PFSK-1 (cell line): Measurements from ENCODE around the gene OPRD1.

Source experiments
- POLR2AphosphoS5 ChIP-seq: IDR thresholded peaks from 2 replicates; pipeline ENCODE4 v1.6.1; 2012; ENCODE audit warnings: low read depth, mild to moderate bottlenecking, control low read depth, low read length, moderate library complexity
- SIN3A ChIP-seq: IDR thresholded peaks from 2 replicates; pipeline ENCODE4 v1.6.1; 2012; ENCODE audit warnings: mild to moderate bottlenecking, low read length, moderate library complexity, borderline replicate concordance; ENCODE audit not compliant: insufficient read depth
- TAF1 ChIP-seq: IDR thresholded peaks from 2 replicates; pipeline ENCODE4 v1.6.1; 2012; ENCODE audit warnings: low read length, control low read depth, borderline replicate concordance; ENCODE audit not compliant: insufficient read depth
- TF ChIP-seq, protein P1 (sequence below), 2 experiments: IDR thresholded peaks; 2 replicates each; pipeline versions ENCODE4 v1.6.1 to v1.8.0; 2011 to 2012; ENCODE audit warnings: low read depth in 2 of 2, low read length in 2 of 2, control low read depth in 1 of 2, inconsistent platforms in 1 of 2, mild to moderate bottlenecking in 1 of 2, moderate library complexity in 1 of 2; ENCODE audit not compliant: insufficient read depth in 1 of 2

DNA sequence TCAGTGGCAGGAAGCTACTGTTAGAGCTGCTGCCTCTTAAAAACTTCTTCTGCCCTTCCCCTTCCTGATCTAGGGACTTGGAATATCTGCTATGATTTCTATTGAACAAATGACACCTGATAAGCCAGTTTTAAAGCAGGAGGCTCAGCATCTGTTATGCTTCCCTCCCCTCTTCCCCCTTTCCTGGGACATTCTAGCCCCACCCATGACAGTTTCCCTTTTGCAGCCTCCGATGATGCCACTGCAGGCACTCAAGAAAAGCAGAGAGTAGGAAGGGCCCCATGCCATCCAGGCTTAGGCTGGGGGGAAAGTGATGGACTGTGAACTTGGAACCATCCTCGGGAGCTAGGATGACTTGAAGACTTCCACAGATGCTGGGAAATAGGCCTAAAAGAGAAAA lies 87.3 kb downstream of the OPRD1 start:
- TF ChIP-seq, protein P1, sequence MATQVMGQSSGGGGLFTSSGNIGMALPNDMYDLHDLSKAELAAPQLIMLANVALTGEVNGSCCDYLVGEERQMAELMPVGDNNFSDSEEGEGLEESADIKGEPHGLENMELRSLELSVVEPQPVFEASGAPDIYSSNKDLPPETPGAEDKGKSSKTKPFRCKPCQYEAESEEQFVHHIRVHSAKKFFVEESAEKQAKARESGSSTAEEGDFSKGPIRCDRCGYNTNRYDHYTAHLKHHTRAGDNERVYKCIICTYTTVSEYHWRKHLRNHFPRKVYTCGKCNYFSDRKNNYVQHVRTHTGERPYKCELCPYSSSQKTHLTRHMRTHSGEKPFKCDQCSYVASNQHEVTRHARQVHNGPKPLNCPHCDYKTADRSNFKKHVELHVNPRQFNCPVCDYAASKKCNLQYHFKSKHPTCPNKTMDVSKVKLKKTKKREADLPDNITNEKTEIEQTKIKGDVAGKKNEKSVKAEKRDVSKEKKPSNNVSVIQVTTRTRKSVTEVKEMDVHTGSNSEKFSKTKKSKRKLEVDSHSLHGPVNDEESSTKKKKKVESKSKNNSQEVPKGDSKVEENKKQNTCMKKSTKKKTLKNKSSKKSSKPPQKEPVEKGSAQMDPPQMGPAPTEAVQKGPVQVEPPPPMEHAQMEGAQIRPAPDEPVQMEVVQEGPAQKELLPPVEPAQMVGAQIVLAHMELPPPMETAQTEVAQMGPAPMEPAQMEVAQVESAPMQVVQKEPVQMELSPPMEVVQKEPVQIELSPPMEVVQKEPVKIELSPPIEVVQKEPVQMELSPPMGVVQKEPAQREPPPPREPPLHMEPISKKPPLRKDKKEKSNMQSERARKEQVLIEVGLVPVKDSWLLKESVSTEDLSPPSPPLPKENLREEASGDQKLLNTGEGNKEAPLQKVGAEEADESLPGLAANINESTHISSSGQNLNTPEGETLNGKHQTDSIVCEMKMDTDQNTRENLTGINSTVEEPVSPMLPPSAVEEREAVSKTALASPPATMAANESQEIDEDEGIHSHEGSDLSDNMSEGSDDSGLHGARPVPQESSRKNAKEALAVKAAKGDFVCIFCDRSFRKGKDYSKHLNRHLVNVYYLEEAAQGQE (IDR thresholded peaks at IDR 0.05; ENCODE audit: insufficient read depth in 1 of 2, low read depth in 2 of 2, low read length in 2 of 2), result no peak
- TF ChIP-seq POLR2AphosphoS5 (no peak), SIN3A (no peak), TAF1 (no peak)
